Measurements from ENCODE around the gene MYH14. TPM values are rescaled to one million over a fixed set of nuclear protein-coding genes. Genes with fewer than 3 reads are reported as not detected.

The MYH14 gene
- total and polyA plus RNA-seq, 12 donors: 0.22 to 8.5 (median 3.1) TPM

DNA sequence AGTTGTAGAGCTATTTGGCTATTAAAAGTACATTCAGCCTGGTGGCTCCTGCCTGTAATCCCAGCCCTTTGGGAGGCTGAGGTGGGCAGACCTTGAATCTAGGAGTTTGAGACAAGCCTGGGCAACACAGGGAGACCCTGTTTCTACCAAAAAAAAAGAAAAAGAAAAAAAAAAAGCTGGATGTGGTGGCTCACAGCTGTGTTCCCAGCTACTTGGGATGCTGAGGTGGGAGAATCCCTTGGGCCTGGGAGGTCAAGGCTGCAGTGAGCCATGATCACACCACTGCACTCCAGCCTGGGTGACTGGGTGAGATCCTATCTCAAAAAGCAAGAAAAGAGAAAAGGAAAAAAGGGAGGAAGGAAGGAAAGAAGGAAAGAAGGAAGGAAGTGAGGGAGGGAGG lies 30.7 kb upstream of the MYH14 start:
- no peak for DNase-seq
- no peaks in the 10 kb centered on the region for H3K27me3 ChIP-seq
- H3K36me3 ChIP-seq (replicated peaks in 1 of 2): no peaks in the 10 kb centered on the region
- no peaks in the 10 kb centered on the region for H3K4me1 ChIP-seq (replicated peaks in 1 of 2)
- intact Hi-C loops (cut with DNase I): no loop called here
- no peak overlapping the region for H3K4me3 ChIP-seq
- no peak overlapping the region for H3K27ac ChIP-seq
- H3K9me3 ChIP-seq (replicated peaks in 1 of 3): no peaks in the 10 kb centered on the region
- no peak for TF ChIP-seq POLR2A (IDR thresholded peaks at IDR 0.05)
- TF ChIP-seq, protein P1, sequence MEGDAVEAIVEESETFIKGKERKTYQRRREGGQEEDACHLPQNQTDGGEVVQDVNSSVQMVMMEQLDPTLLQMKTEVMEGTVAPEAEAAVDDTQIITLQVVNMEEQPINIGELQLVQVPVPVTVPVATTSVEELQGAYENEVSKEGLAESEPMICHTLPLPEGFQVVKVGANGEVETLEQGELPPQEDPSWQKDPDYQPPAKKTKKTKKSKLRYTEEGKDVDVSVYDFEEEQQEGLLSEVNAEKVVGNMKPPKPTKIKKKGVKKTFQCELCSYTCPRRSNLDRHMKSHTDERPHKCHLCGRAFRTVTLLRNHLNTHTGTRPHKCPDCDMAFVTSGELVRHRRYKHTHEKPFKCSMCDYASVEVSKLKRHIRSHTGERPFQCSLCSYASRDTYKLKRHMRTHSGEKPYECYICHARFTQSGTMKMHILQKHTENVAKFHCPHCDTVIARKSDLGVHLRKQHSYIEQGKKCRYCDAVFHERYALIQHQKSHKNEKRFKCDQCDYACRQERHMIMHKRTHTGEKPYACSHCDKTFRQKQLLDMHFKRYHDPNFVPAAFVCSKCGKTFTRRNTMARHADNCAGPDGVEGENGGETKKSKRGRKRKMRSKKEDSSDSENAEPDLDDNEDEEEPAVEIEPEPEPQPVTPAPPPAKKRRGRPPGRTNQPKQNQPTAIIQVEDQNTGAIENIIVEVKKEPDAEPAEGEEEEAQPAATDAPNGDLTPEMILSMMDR (IDR thresholded peaks at IDR 0.05): no peak

DNA sequence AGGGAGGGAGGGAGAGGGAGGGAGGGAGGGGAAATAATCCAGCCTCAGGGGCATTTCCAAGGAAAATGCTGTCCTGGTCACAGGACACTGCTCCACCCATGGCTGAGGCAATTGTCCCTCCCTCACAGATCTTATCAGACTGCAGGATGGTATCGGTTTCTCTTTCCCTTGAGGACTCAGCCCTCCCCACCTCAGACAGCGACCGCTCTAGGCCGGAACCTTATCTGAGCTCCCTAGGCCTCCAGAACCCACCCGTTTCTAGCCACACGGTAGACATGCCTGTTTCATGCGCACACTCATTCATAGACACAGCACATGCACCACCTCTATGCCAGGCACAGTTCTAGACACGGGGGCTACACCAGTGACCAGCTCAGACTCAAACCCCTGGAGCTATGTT lies 30.3 kb upstream of the MYH14 start:
- TF ChIP-seq POLR2A (IDR thresholded peaks at IDR 0.05): no peak
- TF ChIP-seq, protein P1 (IDR thresholded peaks at IDR 0.05): no peak
- intact Hi-C loops (cut with DNase I): no loop called here
- 52 to 67% (median 55%) methylated on average over 5 to 8 of the region's 8 CpGs for WGBS, 4 donors
- DNase-seq: no peak
- Histone ChIP-seq H3K27ac (no peak overlapping the region), H3K36me3 (replicated peaks in 1 of 2) (no peaks in the 10 kb centered on the region), H3K9me3 (replicated peaks in 1 of 3) (no peaks in the 10 kb centered on the region), H3K4me3 (no peak overlapping the region), H3K4me1 (replicated peaks in 1 of 2) (no peaks in the 10 kb centered on the region), H3K27me3 (no peaks in the 10 kb centered on the region)

DNA sequence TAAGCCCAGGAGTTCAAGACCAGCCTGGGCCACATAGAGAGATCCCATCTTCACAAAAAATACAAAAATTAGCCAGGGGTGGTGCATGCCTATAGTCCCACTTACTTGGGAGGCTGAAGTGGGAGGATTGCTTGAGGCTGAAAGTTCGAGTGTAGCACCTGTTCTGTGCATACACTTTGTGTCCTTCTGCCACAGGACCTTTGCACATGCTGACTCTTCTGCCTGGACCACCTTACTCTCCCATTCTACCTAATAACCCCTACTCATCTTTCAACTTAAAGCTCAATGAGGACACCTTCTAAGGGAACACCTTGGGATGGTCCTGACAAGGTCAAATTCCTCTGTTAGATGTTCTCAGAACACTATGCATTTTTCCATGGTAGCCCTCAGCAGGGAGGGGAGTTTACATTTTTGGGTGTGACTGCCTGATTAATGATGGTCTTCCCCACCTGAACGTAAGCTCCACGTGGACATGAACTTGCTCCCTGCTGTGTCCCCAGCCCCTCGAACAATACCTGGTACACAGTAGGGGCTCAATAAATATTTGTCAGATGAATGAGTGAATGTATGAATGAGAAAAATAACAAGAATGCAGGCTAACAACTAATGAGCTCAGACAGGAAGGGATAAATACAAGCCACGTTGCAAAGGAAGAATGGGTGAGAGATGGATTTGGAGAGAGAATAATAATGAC lies 29.2 kb upstream of the MYH14 start:
- 44 to 53% (median 48%) methylated on average over 5 of the region's 5 CpGs for WGBS, 4 donors
- intact Hi-C loops (cut with DNase I): no loop called here

DNA sequence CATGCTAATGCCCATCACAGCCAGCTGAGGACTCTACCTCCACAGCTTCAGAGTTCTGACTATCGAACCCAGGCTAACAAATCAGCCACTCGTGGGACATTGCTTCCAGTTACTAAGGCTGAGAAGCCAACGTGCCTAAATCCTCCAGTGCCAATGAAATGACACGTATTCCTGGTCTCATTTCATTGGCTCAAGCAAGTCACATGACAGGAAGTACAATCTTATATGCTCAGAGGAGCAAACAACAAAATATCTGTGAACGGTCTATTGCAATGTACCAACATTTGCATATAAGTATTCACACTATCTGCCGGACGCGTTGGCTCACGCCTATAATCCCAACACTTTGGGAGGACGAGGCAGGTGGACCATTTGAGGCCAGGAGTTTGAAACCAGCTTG lies 27.5 kb upstream of the MYH14 start:
- DNase-seq: no peak
- 76 to 81% (median 79%) methylated on average over 10 of the region's 10 CpGs for WGBS, 4 donors
- Histone ChIP-seq H3K9me3 (replicated peaks in 1 of 3) (no peaks in the 10 kb centered on the region), H3K4me3 (no peak overlapping the region), H3K36me3 (replicated peaks in 1 of 2) (no peaks in the 10 kb centered on the region), H3K27me3 (no peaks in the 10 kb centered on the region), H3K4me1 (replicated peaks in 1 of 2) (no peaks in the 10 kb centered on the region), H3K27ac (no peak overlapping the region)
- TF ChIP-seq, protein P1 (IDR thresholded peaks at IDR 0.05): no peak
- TF ChIP-seq POLR2A (IDR thresholded peaks at IDR 0.05): no peak
- intact Hi-C loops (cut with DNase I): no loop called here

More for the DNA sequence above, 29.2 kb upstream of the MYH14 start:
- Histone ChIP-seq H3K36me3 (replicated peaks in 1 of 2) (no peaks in the 10 kb centered on the region), H3K27ac (no peak overlapping the region), H3K4me1 (replicated peaks in 1 of 2) (no peaks in the 10 kb centered on the region), H3K27me3 (no peaks in the 10 kb centered on the region), H3K4me3 (no peak overlapping the region), H3K9me3 (replicated peaks in 1 of 3) (no peaks in the 10 kb centered on the region)
- no peak for TF ChIP-seq POLR2A (IDR thresholded peaks at IDR 0.05)
- TF ChIP-seq, protein P1 (IDR thresholded peaks at IDR 0.05): no peak
- DNase-seq: no peak
